Panc1 (cell line): ENCODE measurements around the gene INPP5D.

Source experiments
- CTCF ChIP-seq: fragments of 450-650 bp; IDR thresholded peaks from 2 replicates; pipeline ENCODE4 v1.5.1; 2017; ENCODE audit warnings: mild to moderate bottlenecking
- REST ChIP-seq, 2 experiments: IDR thresholded peaks; 2 replicates each; pipeline ENCODE4 v1.6.1; 2011 to 2012; ENCODE audit warnings: low read depth in 2 of 2, control low read depth in 1 of 2, low read length in 1 of 2, mild to moderate bottlenecking in 1 of 2, moderate library complexity in 1 of 2; ENCODE audit not compliant: insufficient read depth in 1 of 2

- TF ChIP-seq REST (IDR thresholded peaks at IDR 0.05; ENCODE audit: insufficient read depth in 1 of 2, low read depth in 2 of 2, low read length in 1 of 2) (no peak), CTCF (no peak)
Measured at GRCh38 chr2:233243348-233243747, 183.2 kb downstream of the INPP5D start.
